ENCODE measurements around the gene CTSH.

DNA sequence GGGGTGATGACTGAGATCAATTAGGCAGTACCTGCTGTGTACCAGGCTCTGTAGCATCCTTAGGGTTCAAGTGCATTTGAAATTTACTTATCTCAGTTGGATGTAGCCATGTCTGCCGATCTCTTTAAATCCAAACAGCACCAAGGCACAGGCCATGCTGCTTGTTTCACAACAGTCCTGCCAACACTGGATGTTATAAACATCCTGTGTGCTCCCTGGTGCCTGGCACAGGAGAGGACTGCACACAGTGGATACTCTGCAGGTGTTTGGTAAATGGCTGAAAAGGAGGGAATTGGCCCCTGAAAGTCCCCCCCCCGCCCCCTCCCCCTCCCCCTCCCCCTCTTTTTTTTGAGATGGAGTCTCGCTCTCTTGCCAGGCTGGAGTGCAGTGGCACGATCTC is 27.0 kb downstream of the CTSH start:
- no peak for TF ChIP-seq EZH2 (IDR thresholded peaks at IDR 0.05; ENCODE audit: insufficient read depth, poor library complexity, severe bottlenecking)
- no peak for TF ChIP-seq EZH2phosphoT487 (IDR thresholded peaks at IDR 0.05; ENCODE audit: insufficient read depth, low read depth)

Measured in GM23248 (cell line).